Retinal pigment epithelial cell (primary cell): Measurements from ENCODE around the gene CDC34.

Experiments
- DNase-seq: peaks from one replicate; pipeline ENCODE4 v3.0.0-alpha.2; 2010; ENCODE audit warnings: low read depth
- H3K4me3 ChIP-seq: 2 replicates; pipeline ENCODE4 v1.5.1; 2011; ENCODE audit warnings: mild to moderate bottlenecking, low read length, control low read depth, moderate library complexity
- TF ChIP-seq, protein P1 (sequence below): conservative IDR thresholded peaks from 2 replicates; pipeline ENCODE4 v1.5.1; 2011; ENCODE audit warnings: low read depth, low read length, control low read depth, inconsistent platforms

Gene CDC34

GRCh38 chr19:533364-534058, 2.0 kb downstream of the CDC34 start:
- no peak for DNase-seq
- TF ChIP-seq, protein P1, sequence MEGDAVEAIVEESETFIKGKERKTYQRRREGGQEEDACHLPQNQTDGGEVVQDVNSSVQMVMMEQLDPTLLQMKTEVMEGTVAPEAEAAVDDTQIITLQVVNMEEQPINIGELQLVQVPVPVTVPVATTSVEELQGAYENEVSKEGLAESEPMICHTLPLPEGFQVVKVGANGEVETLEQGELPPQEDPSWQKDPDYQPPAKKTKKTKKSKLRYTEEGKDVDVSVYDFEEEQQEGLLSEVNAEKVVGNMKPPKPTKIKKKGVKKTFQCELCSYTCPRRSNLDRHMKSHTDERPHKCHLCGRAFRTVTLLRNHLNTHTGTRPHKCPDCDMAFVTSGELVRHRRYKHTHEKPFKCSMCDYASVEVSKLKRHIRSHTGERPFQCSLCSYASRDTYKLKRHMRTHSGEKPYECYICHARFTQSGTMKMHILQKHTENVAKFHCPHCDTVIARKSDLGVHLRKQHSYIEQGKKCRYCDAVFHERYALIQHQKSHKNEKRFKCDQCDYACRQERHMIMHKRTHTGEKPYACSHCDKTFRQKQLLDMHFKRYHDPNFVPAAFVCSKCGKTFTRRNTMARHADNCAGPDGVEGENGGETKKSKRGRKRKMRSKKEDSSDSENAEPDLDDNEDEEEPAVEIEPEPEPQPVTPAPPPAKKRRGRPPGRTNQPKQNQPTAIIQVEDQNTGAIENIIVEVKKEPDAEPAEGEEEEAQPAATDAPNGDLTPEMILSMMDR = no peak
- peak overlapping the region; percentile 87 for H3K4me3 ChIP-seq

DNA sequence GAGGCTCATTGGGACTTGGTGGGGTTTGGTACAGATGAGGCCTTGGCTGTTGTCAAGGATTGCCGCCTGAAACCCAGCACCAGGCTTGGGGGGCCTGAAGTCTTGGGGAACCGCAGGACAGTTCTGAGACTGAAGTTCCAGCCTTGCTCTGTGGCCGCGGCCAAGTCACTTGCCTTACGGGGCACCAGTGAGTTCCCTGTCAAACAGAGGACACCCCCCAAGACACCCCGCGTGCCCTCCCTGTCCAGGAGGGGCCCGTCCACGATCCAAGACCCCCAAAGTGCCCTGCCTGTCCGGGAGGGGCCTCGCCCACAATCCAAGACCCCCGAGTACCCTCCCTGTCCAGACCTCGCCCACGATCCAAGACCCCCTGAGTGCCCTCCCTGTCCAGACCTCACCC, 2.5 kb downstream of the CDC34 start:
- TF ChIP-seq, protein P1 = no peak
- peak overlapping the region; percentile 87 for H3K4me3 ChIP-seq
- no peak for DNase-seq

DNA sequence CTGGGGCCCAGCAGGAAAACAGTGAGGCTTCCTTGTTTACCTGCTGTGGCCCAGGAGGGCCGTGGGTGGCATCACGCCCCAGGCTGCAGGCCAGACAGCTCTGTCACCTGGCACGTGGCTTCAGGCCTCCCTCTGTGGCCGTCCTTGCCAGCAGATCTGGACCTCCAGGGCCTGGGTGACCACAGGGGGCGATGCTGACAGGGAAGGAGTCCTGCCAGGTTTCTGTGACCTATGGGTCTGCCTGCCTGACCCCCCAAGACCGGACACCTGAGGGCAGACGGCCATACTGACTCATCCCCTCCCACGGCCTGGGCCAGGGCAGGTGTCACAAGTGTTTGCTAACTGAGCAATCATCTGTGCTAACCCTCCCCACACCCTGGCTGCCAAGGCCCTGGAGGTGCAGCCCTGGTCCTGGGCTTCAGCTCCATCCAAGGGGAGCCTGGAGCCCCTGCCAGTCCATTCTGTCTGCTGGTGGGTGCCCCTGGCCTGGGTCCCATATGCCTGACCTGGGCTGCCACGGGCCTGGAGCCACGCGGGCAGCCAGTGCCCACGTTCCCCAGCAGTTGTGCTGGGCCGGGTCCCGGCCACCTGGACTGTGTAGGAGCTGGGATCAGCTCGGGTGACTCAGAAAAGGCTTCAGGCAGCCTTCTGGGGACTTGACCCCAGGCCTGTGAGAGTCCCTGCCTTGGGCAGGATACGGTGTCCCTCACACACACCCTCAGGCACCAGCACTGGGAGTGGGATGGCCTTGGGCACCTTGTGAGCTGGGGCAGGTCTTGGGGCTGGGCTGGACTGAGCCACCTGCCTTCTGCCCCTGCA, 3.7 kb downstream of the CDC34 start:
- H3K4me3 ChIP-seq = no peak overlapping the region
- no peak for DNase-seq
- TF ChIP-seq, protein P1 = peak; percentile 17

DNA sequence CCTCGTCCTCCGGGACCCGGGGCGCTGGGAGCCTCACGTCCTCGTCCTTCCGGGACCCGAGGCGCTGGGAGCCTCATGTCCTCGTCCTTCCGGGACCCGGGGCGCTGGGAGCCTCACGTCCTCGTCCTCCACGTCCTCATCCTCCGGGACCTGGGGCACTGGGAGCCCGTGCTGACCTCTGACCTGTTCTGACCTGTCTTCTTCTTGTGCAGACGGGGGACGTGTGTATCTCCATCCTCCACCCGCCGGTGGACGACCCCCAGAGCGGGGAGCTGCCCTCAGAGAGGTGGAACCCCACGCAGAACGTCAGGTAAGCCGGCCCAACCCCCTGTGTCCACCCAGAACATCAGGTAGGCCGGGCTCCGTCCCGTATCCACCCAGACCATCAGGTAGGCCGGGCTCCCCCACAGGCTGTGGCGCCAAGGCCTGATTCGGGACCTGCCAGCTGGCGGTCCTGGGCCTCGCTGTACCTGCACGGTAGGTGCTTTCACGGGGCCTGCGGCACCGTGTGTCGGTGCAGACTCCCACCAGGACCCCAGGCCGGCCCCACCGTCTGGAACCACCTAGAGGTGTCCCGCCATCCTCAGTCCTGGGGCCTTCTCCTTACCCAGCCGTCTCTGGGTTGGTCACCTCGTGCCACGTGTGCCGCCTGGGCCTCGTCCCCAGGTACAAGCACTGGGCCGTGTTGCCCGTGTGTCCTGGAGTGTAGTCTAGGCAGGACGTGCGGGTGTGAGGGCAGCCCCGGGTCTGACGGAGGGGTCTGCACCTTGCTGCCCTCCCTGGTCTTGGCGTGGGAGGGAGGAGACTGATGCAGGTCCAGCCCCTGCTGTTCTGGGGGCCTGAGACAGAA, 4.7 kb downstream of the CDC34 start:
- TF ChIP-seq, protein P1 = no peak
- H3K4me3 ChIP-seq = no peak overlapping the region
- DNase-seq = no peak

GRCh38 chr19:536881-537404, 5.4 kb downstream of the CDC34 start:
- TF ChIP-seq, protein P1 = no peak
- H3K4me3 ChIP-seq = no peak overlapping the region
- no peak for DNase-seq

- no peak for DNase-seq
- TF ChIP-seq, protein P1 = no peak
- no peak overlapping the region for H3K4me3 ChIP-seq
Observed at GRCh38 chr19:538641-539428, 7.3 kb downstream of the CDC34 start.
